ENCODE data around the gene POLD1. TPM values are rescaled to one million over a fixed set of nuclear protein-coding genes. Genes with fewer than 3 reads are reported as not detected.
"Not testable (repeated sequence)": the region's sequence is repeated elsewhere in the genome, so short reads cannot be mapped to it uniquely, and the experiment has no call there.

POLD1 gene
- total RNA-seq, 2 donors from 2014 or later: 5.9 to 10.0 TPM

GRCh38 chr19:50387868-50388245, 3.7 kb downstream of the POLD1 start:
- H3K9me3 ChIP-seq: no peaks in the 10 kb centered on the region
- H3K4me1 ChIP-seq: peaks cover 0 to 20% of the 10 kb centered on the region in 2 donors
- H3K27me3 ChIP-seq: no peaks in the 10 kb centered on the region
- H3K4me3 ChIP-seq: no peak overlapping the region
- no peak for TF ChIP-seq CTCF (IDR thresholded peaks at IDR 0.05)
- peaks cover 2% of the 10 kb centered on the region for H3K36me3 ChIP-seq
- no peak for DNase-seq (ENCODE audit: low spot score)
- H3K27ac ChIP-seq: no peak overlapping the region

GRCh38 chr19:50390295-50390694, 6.1 kb downstream of the POLD1 start:
- not testable (repeated sequence) for H3K4me1 ChIP-seq; H3K4me3 ChIP-seq; DNase-seq (ENCODE audit: low spot score); H3K27me3 ChIP-seq; H3K9me3 ChIP-seq; H3K36me3 ChIP-seq; H3K27ac ChIP-seq

GRCh38 chr19:50390952-50391351, 6.8 kb downstream of the POLD1 start:
- H3K4me1 ChIP-seq; DNase-seq (ENCODE audit: low spot score); H3K4me3 ChIP-seq; H3K9me3 ChIP-seq; H3K36me3 ChIP-seq; H3K27ac ChIP-seq; H3K27me3 ChIP-seq: not testable (repeated sequence)

- Histone ChIP-seq H3K36me3 (no peaks in the 10 kb centered on the region), H3K9me3 (no peaks in the 10 kb centered on the region), H3K4me3 (no peak overlapping the region), H3K27ac (no peak overlapping the region), H3K27me3 (no peaks in the 10 kb centered on the region), H3K4me1 (no peaks in the 10 kb centered on the region)
- DNase-seq (ENCODE audit: low spot score): no peak
- no peak for TF ChIP-seq CTCF (IDR thresholded peaks at IDR 0.05)
These were observed 8.6 kb downstream of the POLD1 start for GRCh38 chr19:50392759-50393158.

- no peak for TF ChIP-seq CTCF (IDR thresholded peaks at IDR 0.05)
- no peaks in the 10 kb centered on the region for H3K9me3 ChIP-seq
These were observed 9.4 kb downstream of the POLD1 start for GRCh38 chr19:50393589-50393988.

GRCh38 chr19:50394017-50394416, 9.9 kb downstream of the POLD1 start:
- no peak for DNase-seq (ENCODE audit: low spot score)
- H3K36me3 ChIP-seq: no peaks in the 10 kb centered on the region
- TF ChIP-seq CTCF (IDR thresholded peaks at IDR 0.05): no peak

More at GRCh38 chr19:50393589-50393988, 9.4 kb downstream of the POLD1 start:
- H3K4me1 ChIP-seq: no peaks in the 10 kb centered on the region
- H3K4me3 ChIP-seq: no peak overlapping the region
- H3K27ac ChIP-seq: no peak overlapping the region
- no peaks in the 10 kb centered on the region for H3K36me3 ChIP-seq
- no peaks in the 10 kb centered on the region for H3K27me3 ChIP-seq
- DNase-seq (ENCODE audit: low spot score): no peak

GRCh38 chr19:50398675-50399367, 14.7 kb downstream of the POLD1 start:
- no peak for DNase-seq (ENCODE audit: low spot score)
- no peak overlapping the region for H3K27ac ChIP-seq
- H3K36me3 ChIP-seq: peaks cover 8% of the 10 kb centered on the region
- H3K4me1 ChIP-seq: no peaks in the 10 kb centered on the region
- no peak overlapping the region for H3K4me3 ChIP-seq
- H3K27me3 ChIP-seq: no peaks in the 10 kb centered on the region
- H3K9me3 ChIP-seq: no peaks in the 10 kb centered on the region
- TF ChIP-seq CTCF (IDR thresholded peaks at IDR 0.05): no peak

More at GRCh38 chr19:50394017-50394416, 9.9 kb downstream of the POLD1 start:
- Histone ChIP-seq H3K9me3 (no peaks in the 10 kb centered on the region), H3K4me3 (no peak overlapping the region), H3K4me1 (no peaks in the 10 kb centered on the region), H3K27me3 (no peaks in the 10 kb centered on the region), H3K27ac (no peak overlapping the region)

Measured in right atrium auricular region (tissue), 2 donors.